ENCODE data around the gene SEMA5A. TPM values are rescaled to one million over a fixed set of nuclear protein-coding genes. Genes with fewer than 3 reads are reported as not detected.

The SEMA5A gene
- total RNA-seq, 4 donors from 2014 or later: 0.46 to 3.2 (median 1.7) TPM

- no peak for ATAC-seq
Observed at GRCh38 chr5:9056046-9056445, 489.8 kb downstream of the SEMA5A start.

GRCh38 chr5:9054821-9055589 is 490.9 kb downstream of the SEMA5A start:
- H3K36me3 ChIP-seq: no peaks in the 10 kb centered on the region
- H3K4me1 ChIP-seq: no peaks in the 10 kb centered on the region
- DNase-seq (no peak), ATAC-seq (no peak)
- TF ChIP-seq POLR2A (IDR thresholded peaks at IDR 0.05) (no peak), CTCF (IDR thresholded peaks at IDR 0.05 in 4 of 5, conservative IDR thresholded peaks at IDR 0.05 in 1 of 5) (no peak)
- in situ Hi-C loops (cut with MboI; ENCODE audit: low sequenced_read_pairs in 4 of 4) (no loop called here), intact Hi-C loops (cut with DNase I; ENCODE audit: low total_unique reads) (no loop called here)
- H3K4me3 ChIP-seq: no peak overlapping the region
- no peak overlapping the region for H3K27ac ChIP-seq
- H3K27me3 ChIP-seq: no peaks in the 10 kb centered on the region
- no peaks in the 10 kb centered on the region for H3K9me3 ChIP-seq

More at GRCh38 chr5:9056046-9056445, 489.8 kb downstream of the SEMA5A start:
- Histone ChIP-seq H3K36me3 (no peaks in the 10 kb centered on the region), H3K27ac (no peak overlapping the region), H3K4me3 (no peak overlapping the region), H3K4me1 (no peaks in the 10 kb centered on the region), H3K27me3 (no peaks in the 10 kb centered on the region), H3K9me3 (no peaks in the 10 kb centered on the region)
- in situ Hi-C loops (cut with MboI; ENCODE audit: low sequenced_read_pairs in 4 of 4) (no loop called here), intact Hi-C loops (cut with DNase I; ENCODE audit: low total_unique reads) (no loop called here)
- no peak for DNase-seq
- TF ChIP-seq CTCF (IDR thresholded peaks at IDR 0.05 in 4 of 5, conservative IDR thresholded peaks at IDR 0.05 in 1 of 5) (no peak), POLR2A (IDR thresholded peaks at IDR 0.05) (no peak)

- no peak for ATAC-seq
Observed at GRCh38 chr5:9054322-9054721, 491.6 kb downstream of the SEMA5A start.

GRCh38 chr5:9052421-9052820 is 493.5 kb downstream of the SEMA5A start:
- ATAC-seq: no peak
- no peaks in the 10 kb centered on the region for H3K27me3 ChIP-seq
- in situ Hi-C loops (cut with MboI; ENCODE audit: low sequenced_read_pairs in 4 of 4): no loop called here
- intact Hi-C loops (cut with DNase I; ENCODE audit: low total_unique reads): no loop called here
- no peak for TF ChIP-seq CTCF (IDR thresholded peaks at IDR 0.05 in 4 of 5, conservative IDR thresholded peaks at IDR 0.05 in 1 of 5)
- TF ChIP-seq POLR2A (IDR thresholded peaks at IDR 0.05): no peak
- H3K4me3 ChIP-seq: no peak overlapping the region
- H3K9me3 ChIP-seq: no peaks in the 10 kb centered on the region
- no peak overlapping the region for H3K27ac ChIP-seq
- H3K36me3 ChIP-seq: no peaks in the 10 kb centered on the region
- DNase-seq: no peak
- no peaks in the 10 kb centered on the region for H3K4me1 ChIP-seq

More at GRCh38 chr5:9054322-9054721, 491.6 kb downstream of the SEMA5A start:
- TF ChIP-seq CTCF (IDR thresholded peaks at IDR 0.05 in 4 of 5, conservative IDR thresholded peaks at IDR 0.05 in 1 of 5): no peak
- no peak for TF ChIP-seq POLR2A (IDR thresholded peaks at IDR 0.05)
- intact Hi-C loops (cut with DNase I; ENCODE audit: low total_unique reads) (no loop called here), in situ Hi-C loops (cut with MboI; ENCODE audit: low sequenced_read_pairs in 4 of 4) (no loop called here)
- no peak for DNase-seq
- no peaks in the 10 kb centered on the region for H3K4me1 ChIP-seq
- H3K36me3 ChIP-seq: no peaks in the 10 kb centered on the region
- H3K4me3 ChIP-seq: no peak overlapping the region
- no peaks in the 10 kb centered on the region for H3K9me3 ChIP-seq
- no peaks in the 10 kb centered on the region for H3K27me3 ChIP-seq
- no peak overlapping the region for H3K27ac ChIP-seq

All from gastrocnemius medialis (tissue), 4 donors.